Measurements from ENCODE around the gene TCF7L1. TPM values are rescaled to one million over a fixed set of nuclear protein-coding genes. Genes with fewer than 3 reads are reported as not detected.
"Not testable (repeated sequence)": the region's sequence is repeated elsewhere in the genome, so short reads cannot be mapped to it uniquely, and the experiment has no call there.

The TCF7L1 gene
- total RNA-seq, 2 donors from 2014 or later = 0.11 TPM; not detected in 1

GRCh38 chr2:85188852-85189251 lies 55.7 kb downstream of the TCF7L1 start:
- DNase-seq (ENCODE audit: low spot score in 2 of 2) = no peak
- Mint-ChIP-seq H3K36me3 (no peaks in the 10 kb centered on the region), H3K27ac (no peak overlapping the region), H3K9me3 (no peaks in the 10 kb centered on the region)
- ATAC-seq = no peak

GRCh38 chr2:85189606-85190270 lies 56.5 kb downstream of the TCF7L1 start:
- ATAC-seq (no peak), DNase-seq (ENCODE audit: low spot score in 2 of 2) (no peak)
- Mint-ChIP-seq H3K36me3 (no peaks in the 10 kb centered on the region), H3K27ac (no peak overlapping the region), H3K9me3 (no peaks in the 10 kb centered on the region)

GRCh38 chr2:85191157-85191556 lies 58.0 kb downstream of the TCF7L1 start:
- Mint-ChIP-seq H3K27ac (no peak overlapping the region), H3K36me3 (no peaks in the 10 kb centered on the region), H3K9me3 (no peaks in the 10 kb centered on the region)
- ATAC-seq (no peak), DNase-seq (ENCODE audit: low spot score in 2 of 2) (no peak)

- ATAC-seq (no peak), DNase-seq (ENCODE audit: low spot score in 2 of 2) (no peak)
- no peaks in the 10 kb centered on the region for H3K9me3 Mint-ChIP-seq
- no peaks in the 10 kb centered on the region for H3K36me3 Mint-ChIP-seq
- no peak overlapping the region for H3K27ac Mint-ChIP-seq
Observed at GRCh38 chr2:85194780-85195480, 61.7 kb downstream of the TCF7L1 start.

GRCh38 chr2:85195956-85196355 lies 62.8 kb downstream of the TCF7L1 start:
- Mint-ChIP-seq H3K27ac (no peak overlapping the region), H3K9me3 (no peaks in the 10 kb centered on the region), H3K36me3 (no peaks in the 10 kb centered on the region)
- DNase-seq (ENCODE audit: low spot score in 2 of 2) (no peak), ATAC-seq (no peak)

- H3K36me3 Mint-ChIP-seq = no peaks in the 10 kb centered on the region
- ATAC-seq (no peak), DNase-seq (ENCODE audit: low spot score in 2 of 2) (no peak)
- H3K9me3 Mint-ChIP-seq = no peaks in the 10 kb centered on the region
- H3K27ac Mint-ChIP-seq = no peak overlapping the region
Observed at GRCh38 chr2:85199698-85200097, 66.5 kb downstream of the TCF7L1 start.

- DNase-seq (ENCODE audit: low spot score in 2 of 2) (no peak), ATAC-seq (no peak)
- no peak overlapping the region for H3K27ac Mint-ChIP-seq
- H3K9me3 Mint-ChIP-seq = no peaks in the 10 kb centered on the region
- H3K36me3 Mint-ChIP-seq = no peaks in the 10 kb centered on the region
Observed at GRCh38 chr2:85209887-85210286, 76.7 kb downstream of the TCF7L1 start.

- ATAC-seq (no peak), DNase-seq (ENCODE audit: low spot score in 2 of 2) (no peak)
- H3K27ac Mint-ChIP-seq = no peak overlapping the region
- H3K9me3 Mint-ChIP-seq = no peaks in the 10 kb centered on the region
- H3K36me3 Mint-ChIP-seq = no peaks in the 10 kb centered on the region
Observed at GRCh38 chr2:85210511-85210910, 77.3 kb downstream of the TCF7L1 start.

- DNase-seq (ENCODE audit: low spot score in 2 of 2); ATAC-seq; H3K9me3 Mint-ChIP-seq; H3K36me3 Mint-ChIP-seq; H3K27ac Mint-ChIP-seq: not testable (repeated sequence)
Observed at GRCh38 chr2:85211606-85212005, 78.4 kb downstream of the TCF7L1 start.

- Mint-ChIP-seq H3K36me3 (no peaks in the 10 kb centered on the region), H3K9me3 (no peaks in the 10 kb centered on the region), H3K27ac (no peak overlapping the region)
- DNase-seq (ENCODE audit: low spot score in 2 of 2) (no peak), ATAC-seq (no peak)
Observed at GRCh38 chr2:85212841-85213240, 79.6 kb downstream of the TCF7L1 start.

GRCh38 chr2:85213404-85213803 lies 80.2 kb downstream of the TCF7L1 start:
- Mint-ChIP-seq H3K36me3 (no peaks in the 10 kb centered on the region), H3K9me3 (no peaks in the 10 kb centered on the region), H3K27ac (no peak overlapping the region)
- DNase-seq (ENCODE audit: low spot score in 2 of 2) (no peak), ATAC-seq (no peak)

GRCh38 chr2:85213901-85214512 lies 80.8 kb downstream of the TCF7L1 start:
- DNase-seq (ENCODE audit: low spot score in 2 of 2) (no peak), ATAC-seq (no peak)
- Mint-ChIP-seq H3K36me3 (no peaks in the 10 kb centered on the region), H3K27ac (no peak overlapping the region), H3K9me3 (no peaks in the 10 kb centered on the region)

GRCh38 chr2:85215081-85215447 lies 81.9 kb downstream of the TCF7L1 start:
- no peaks in the 10 kb centered on the region for H3K36me3 Mint-ChIP-seq
- ATAC-seq (no peak), DNase-seq (ENCODE audit: low spot score in 2 of 2) (no peak)
- no peaks in the 10 kb centered on the region for H3K9me3 Mint-ChIP-seq
- H3K27ac Mint-ChIP-seq = no peak overlapping the region

GRCh38 chr2:85215448-85216401 lies 82.5 kb downstream of the TCF7L1 start:
- H3K9me3 Mint-ChIP-seq = no peaks in the 10 kb centered on the region
- DNase-seq (ENCODE audit: low spot score in 2 of 2) = no peak
- H3K36me3 Mint-ChIP-seq = no peaks in the 10 kb centered on the region

GRCh38 chr2:85216927-85217326 lies 83.7 kb downstream of the TCF7L1 start:
- Mint-ChIP-seq H3K27ac (no peak overlapping the region), H3K36me3 (no peaks in the 10 kb centered on the region), H3K9me3 (no peaks in the 10 kb centered on the region)
- no peak for DNase-seq (ENCODE audit: low spot score in 2 of 2)
- no peak for ATAC-seq

More at GRCh38 chr2:85215448-85216401, 82.5 kb downstream of the TCF7L1 start:
- no peak overlapping the region for H3K27ac Mint-ChIP-seq
- ATAC-seq = no peak

GRCh38 chr2:85221067-85221691 lies 88.0 kb downstream of the TCF7L1 start:
- no peak for ATAC-seq
- Mint-ChIP-seq H3K27ac (no peak overlapping the region), H3K9me3 (no peaks in the 10 kb centered on the region), H3K36me3 (no peaks in the 10 kb centered on the region)
- no peak for DNase-seq (ENCODE audit: low spot score in 2 of 2)

All from activated naive CD4-positive, alpha-beta T cell treated with anti-CD3 and anti-CD28 coated beads, Interleukin-2, amount 50 U/mL, for 72 hours (primary cell).